ENCODE measurements around the gene FOSL1. TPM values are rescaled to one million over a fixed set of nuclear protein-coding genes. Genes with fewer than 3 reads are reported as not detected.
A peak's percentile ranks its signal among the peaks of the same experiment; 100 is the strongest.

FOSL1 gene
- total RNA-seq (2014; rRNA removed; shearing (Covaris generic)), result 8.9 and 10.2 TPM in 2 replicates
- polyA plus RNA-seq (2015; cell fraction: cytosol; rRNA removed), result 29.1 and 34.9 TPM in 2 replicates
- 4.1 and 14.5 TPM in 2 replicates for polyA plus RNA-seq (2015; cell fraction: nucleus; rRNA removed)

DNA sequence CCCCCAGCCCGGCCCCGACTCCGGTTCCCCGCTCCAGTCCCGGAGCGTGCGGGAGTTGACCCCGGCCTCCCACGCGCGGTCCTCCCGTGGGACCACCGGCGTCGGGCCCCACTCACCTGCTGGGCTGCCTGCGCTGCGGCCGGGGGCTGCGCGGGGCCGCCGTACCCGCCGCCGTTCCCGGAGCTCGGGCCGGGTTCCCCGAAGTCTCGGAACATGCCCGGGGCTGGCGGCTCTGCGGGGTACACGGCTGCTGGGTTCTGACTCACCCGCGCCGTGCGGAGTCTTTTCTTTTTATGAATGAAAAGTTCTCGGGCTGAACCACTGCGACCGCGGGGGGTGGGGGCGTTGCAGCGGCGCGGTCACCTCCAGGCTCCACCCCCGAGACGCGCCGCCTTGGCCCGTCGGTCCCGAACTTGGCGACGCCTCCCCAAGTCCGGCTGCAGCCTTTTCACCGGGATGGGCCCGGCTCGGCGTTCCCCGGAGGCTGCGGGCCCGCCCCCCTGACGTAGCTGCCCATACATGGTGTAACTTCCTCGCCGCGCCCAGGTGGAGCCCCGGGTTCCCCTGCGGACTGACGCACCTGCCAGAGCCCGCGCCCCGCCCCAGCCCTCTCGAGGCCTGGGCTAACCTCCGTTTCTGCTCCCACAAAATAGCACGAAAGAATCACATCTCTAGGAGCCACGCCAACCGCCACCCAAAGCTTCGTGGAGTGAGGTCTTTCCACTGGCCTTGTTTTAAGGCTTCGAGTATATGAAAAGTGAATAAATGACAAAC lies at the start of gene FOSL1:
Gene FOSL1 (minus strand): TSS at position 264 of the 774 bp plus-strand sequence. CDS start 49 bp downstream, at position 215.
- peak; percentile 85 for DNase-seq (ENCODE audit: low read depth, low spot score)
- in situ Hi-C loops (cut with HindIII; ENCODE audit: low pct_unique_long_range_greater_than_20kb, low sequenced_read_pairs), result no loop called here

DNA sequence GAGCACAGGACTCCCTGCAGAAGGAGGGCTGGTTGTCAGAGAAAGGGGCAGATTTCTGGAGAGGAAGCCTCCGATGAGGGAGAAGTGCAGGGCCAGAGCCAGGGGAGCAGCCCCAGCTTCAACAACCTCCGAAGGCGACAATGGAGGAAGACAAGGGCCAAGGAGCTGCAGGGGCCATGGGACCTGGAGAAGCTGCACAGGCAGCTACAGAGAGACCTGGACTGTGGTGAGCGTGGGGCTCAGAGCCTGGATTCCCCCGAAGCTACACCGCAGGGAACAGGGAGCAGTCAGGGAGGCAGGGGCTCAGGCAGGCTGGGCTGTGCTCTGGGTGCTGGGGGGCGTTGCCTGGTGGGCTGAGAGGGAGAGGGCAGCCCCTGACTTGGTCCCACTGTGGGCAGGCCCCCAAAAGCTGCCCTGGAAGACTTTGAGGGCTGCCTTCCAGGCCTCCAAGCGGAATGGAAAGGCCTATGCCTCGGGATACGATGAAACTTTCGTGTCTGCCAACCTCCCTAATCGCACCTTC lies 47.5 kb upstream of the FOSL1 start:
- in situ Hi-C loops (cut with HindIII; ENCODE audit: low pct_unique_long_range_greater_than_20kb, low sequenced_read_pairs), result no loop called here
- no peak for DNase-seq (ENCODE audit: low read depth, low spot score)

DNA sequence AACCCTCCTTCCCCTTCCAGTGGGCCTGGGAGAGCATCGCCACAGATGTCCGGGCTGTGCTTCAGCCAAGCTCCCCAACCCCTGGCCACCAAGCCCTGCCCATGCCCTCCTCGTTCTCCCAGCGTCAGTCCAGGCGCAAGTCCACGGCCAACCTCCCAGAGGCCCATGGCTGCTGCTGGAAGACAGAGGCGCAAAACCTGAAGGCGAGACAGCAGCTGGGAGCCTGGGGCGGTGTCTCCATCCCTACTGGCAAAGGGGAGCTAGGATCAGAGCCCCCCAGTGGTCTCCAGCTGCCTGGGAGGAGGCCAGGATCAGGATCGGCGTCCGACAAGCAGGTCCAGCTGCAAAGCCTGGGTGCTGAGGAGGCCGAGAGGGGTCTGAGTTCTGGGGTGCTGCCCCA lies 46.9 kb upstream of the FOSL1 start:
- in situ Hi-C loops (cut with HindIII; ENCODE audit: low pct_unique_long_range_greater_than_20kb, low sequenced_read_pairs), result no loop called here
- no peak for DNase-seq (ENCODE audit: low read depth, low spot score)

DNA sequence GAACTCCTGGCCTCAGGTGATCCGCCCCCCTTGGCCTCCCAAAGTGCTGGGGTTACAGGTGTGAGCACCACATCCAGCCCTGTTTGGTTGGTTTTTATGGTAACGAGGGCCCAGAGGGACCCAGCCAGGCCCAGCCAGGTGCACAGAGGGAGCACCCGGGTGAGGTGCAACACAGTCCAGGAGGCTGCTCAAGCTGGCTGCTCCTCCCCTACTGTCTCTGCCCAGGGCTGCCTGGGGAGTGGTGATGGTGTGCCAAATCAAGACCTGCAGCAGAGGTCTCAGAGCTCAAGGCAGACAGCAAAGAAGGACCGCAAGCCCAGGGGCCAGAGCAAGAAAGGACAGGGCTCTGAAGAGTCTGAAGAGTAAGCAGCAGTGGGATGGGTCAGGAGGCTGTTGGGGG lies 46.5 kb upstream of the FOSL1 start:
- no peak for DNase-seq (ENCODE audit: low read depth, low spot score)
- in situ Hi-C loops (cut with HindIII; ENCODE audit: low pct_unique_long_range_greater_than_20kb, low sequenced_read_pairs), result no loop called here

DNA sequence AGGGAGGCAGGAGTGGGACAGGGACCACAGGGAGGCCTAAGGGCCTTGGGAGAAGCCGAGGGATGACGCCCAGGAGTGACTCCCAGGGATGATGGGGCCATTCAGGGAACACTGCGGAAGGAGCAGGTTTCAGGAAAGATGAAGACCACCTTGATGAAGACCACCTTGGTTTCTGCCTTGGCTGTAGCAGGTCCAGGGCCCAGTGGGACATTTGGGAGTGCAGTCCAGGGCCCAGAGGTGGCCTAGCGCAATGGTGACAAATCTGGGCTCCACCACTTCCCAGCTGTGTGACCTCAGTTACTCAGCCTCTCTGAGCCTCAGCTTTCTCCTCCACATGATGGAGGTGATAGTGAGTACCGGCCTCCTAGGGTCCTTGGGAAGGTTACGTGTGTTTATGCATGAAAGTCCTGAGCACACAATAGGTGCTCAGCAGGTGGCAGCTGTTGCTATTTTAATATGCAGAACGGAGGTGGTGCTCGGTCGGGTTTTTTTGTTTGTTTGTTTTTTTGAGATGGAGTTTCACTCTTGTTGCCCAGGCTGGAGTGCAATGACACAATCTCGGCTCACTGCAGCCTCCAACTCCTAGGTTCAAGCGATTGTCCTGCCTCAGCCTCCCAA lies 45.9 kb upstream of the FOSL1 start:
- in situ Hi-C loops (cut with HindIII; ENCODE audit: low pct_unique_long_range_greater_than_20kb, low sequenced_read_pairs), result no loop called here
- DNase-seq (ENCODE audit: low read depth, low spot score), result no peak

DNA sequence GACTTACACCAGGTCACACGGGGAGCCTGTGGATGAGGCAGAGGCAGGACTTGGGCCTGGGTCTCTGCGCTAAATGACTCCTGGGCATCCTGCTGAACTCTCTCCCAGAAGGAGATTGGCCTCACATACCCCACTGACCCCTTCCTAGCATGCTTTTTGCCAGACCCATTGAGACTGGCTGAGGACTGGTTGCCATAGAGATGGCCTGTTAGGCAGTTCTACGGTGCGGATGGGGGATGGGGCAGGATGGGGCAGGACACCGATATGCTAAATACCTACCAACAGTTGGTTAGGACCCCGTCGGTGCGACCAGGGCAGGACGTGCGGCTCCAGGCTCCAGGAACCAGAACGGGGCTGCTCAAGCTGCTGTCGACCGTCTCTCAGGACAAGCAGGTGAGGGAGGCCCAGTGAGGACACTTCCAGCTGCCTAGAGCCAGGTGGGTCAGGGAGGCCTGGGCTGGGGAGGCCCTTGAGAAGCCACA lies 45.3 kb upstream of the FOSL1 start, which contains the start of gene TSGA10IP:
Gene TSGA10IP (plus strand): TSS at position 51 of the 482 bp plus-strand sequence. CDS start 196 bp downstream, at position 247.
- no peak for DNase-seq (ENCODE audit: low read depth, low spot score)
- in situ Hi-C loops (cut with HindIII; ENCODE audit: low pct_unique_long_range_greater_than_20kb, low sequenced_read_pairs), result no loop called here

DNA sequence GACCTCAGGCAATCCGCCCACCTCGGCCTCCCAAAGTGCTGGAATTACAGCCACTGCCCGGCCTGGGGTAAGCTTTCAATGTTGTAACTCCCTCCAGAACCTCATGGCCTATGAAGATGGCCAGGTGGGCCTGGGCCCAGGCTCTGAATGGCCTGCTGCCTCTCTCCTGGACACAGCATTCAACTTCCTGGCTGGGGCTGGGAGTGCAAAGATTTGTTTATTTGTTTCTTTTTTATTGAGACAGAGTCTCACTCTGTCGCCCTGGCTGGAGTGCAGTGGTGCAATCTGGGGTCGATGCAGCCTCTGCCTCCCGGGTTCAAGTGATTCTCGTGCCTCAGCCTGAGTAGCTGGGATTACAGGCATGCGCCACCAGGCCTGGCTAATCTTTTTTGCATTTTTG lies 44.6 kb upstream of the FOSL1 start:
- no peak for DNase-seq (ENCODE audit: low read depth, low spot score)
- in situ Hi-C loops (cut with HindIII; ENCODE audit: low pct_unique_long_range_greater_than_20kb, low sequenced_read_pairs), result no loop called here

DNA sequence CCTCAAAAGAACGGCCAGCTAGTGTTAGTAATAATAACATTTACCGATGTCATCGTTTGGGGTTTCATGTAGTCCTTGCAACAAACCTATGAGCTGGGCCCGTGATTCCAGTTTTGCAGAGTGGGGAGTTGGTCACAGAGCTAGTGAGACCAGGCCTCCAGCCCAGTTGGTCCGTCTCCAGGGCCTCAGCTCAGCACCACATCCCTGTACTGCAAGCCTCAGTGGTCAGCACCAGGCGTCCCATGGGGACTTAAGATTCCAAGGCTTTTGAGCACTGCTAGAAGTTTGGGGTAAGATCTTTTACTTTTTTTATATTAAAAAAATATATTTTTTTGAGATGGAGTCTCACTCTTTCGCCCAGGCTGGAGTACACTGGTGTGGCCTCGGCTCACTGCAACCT lies 44.0 kb upstream of the FOSL1 start:
- no peak for DNase-seq (ENCODE audit: low read depth, low spot score)
- in situ Hi-C loops (cut with HindIII; ENCODE audit: low pct_unique_long_range_greater_than_20kb, low sequenced_read_pairs), result no loop called here

DNA sequence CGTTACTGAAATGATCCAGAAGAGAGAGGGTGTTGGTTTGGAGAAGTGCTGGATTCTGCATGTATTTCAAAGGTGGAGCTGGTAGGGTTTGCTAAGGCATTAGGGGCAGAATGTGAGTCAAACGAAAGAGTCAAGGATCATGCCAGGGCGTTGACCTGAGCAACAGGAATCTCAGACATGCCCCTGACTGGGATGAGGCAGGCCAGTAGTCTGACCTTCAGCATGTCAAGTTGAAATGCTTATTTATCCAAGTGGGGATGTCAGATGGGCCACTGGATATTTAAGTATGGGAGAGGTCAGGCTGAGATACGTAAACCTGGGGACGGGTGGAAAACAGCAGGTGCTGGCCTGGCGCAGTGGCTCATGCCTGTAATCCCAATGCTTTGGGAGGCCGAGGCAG lies 42.3 kb upstream of the FOSL1 start:
- no peak for DNase-seq (ENCODE audit: low read depth, low spot score)
- in situ Hi-C loops (cut with HindIII; ENCODE audit: low pct_unique_long_range_greater_than_20kb, low sequenced_read_pairs), result no loop called here

DNA sequence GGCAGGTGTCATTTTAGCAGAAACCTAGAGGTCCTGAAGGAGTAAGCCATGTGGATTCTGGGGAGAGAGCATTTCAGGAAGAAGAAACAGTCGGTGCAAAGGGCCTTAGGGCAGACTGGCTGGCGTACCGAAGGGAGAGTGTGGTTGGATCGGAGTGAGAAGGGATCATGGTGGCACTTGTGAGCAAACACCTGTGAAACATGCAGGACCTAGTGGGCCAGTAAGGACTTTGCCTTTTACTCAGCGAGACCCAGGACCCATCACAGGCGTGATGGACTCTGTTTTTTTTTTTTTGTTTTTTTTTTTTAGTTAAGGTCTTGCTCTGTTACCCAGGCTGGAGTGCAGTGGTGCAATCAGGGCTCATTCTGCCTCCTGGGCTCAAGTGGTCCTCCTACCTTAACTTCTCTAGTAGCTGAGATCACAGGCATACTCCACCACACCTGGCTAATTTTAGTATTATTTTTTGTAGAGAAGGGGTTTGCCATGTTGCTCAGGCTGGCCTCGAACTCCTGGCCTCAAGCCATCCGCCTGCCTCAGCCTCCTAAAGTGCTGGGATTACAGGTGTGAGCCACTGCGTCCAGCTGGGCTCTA lies 41.6 kb upstream of the FOSL1 start:
- in situ Hi-C loops (cut with HindIII; ENCODE audit: low pct_unique_long_range_greater_than_20kb, low sequenced_read_pairs), result no loop called here
- no peak for DNase-seq (ENCODE audit: low read depth, low spot score)

DNA sequence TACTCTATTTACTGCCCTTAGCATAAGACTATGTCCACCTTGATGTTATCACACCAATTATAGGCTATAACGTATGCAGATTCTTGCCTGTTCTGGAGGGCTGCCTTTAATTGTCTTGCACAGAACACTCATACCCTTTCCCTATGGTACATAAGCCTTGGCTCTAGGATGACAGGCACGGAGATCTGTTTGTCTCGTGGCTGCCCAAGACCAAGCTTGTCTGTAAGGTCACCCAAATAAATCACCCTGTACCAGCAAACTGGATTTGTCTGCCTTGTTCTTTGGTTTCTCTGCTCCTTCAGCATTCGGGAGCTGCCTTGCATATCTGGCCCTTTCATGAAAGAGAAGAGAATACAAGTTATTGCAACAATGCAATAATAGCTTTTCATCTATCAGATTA lies 37.6 kb upstream of the FOSL1 start:
- in situ Hi-C loops (cut with HindIII; ENCODE audit: low pct_unique_long_range_greater_than_20kb, low sequenced_read_pairs), result no loop called here
- DNase-seq (ENCODE audit: low read depth, low spot score), result no peak

DNA sequence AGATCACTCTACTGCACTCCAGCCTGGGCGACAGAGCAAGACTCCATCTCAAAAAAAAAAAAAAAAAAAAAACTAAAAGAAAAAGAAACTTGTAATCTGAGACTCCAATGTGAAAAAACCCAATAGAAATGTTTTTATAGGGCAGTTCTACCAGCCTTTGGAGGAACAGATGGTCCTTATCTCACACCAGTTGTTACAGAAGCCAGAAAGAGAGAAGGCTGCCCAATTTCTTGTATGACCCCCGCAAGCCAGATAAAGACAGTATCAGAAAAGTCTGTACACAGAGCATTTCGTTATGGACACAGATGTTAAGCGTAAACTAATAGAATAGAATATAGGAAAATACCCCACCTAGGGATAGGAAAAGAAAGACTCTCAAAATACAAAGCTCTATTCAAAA lies 33.8 kb upstream of the FOSL1 start:
- DNase-seq (ENCODE audit: low read depth, low spot score), result no peak
- in situ Hi-C loops (cut with HindIII; ENCODE audit: low pct_unique_long_range_greater_than_20kb, low sequenced_read_pairs), result no loop called here

DNA sequence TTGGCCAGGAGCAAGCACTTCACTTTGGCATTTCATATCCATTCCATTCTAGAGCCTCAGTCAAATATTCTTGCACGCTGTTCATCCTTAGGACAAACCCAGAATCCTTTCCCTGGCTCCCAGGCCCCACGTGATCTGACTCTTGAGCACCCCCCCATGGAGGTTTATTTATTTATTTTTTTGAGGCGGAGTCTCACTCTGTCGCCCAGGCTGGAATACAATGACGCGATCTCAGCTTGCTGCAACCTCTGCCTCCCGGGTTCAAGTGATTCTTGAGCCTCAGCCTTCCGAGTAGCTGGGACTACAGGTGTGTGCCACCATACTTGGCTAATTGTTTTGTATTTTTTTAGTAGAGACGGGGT lies 32.4 kb upstream of the FOSL1 start:
- DNase-seq (ENCODE audit: low read depth, low spot score), result peak; percentile 32
- in situ Hi-C loops (cut with HindIII; ENCODE audit: low pct_unique_long_range_greater_than_20kb, low sequenced_read_pairs), result no loop called here

DNA sequence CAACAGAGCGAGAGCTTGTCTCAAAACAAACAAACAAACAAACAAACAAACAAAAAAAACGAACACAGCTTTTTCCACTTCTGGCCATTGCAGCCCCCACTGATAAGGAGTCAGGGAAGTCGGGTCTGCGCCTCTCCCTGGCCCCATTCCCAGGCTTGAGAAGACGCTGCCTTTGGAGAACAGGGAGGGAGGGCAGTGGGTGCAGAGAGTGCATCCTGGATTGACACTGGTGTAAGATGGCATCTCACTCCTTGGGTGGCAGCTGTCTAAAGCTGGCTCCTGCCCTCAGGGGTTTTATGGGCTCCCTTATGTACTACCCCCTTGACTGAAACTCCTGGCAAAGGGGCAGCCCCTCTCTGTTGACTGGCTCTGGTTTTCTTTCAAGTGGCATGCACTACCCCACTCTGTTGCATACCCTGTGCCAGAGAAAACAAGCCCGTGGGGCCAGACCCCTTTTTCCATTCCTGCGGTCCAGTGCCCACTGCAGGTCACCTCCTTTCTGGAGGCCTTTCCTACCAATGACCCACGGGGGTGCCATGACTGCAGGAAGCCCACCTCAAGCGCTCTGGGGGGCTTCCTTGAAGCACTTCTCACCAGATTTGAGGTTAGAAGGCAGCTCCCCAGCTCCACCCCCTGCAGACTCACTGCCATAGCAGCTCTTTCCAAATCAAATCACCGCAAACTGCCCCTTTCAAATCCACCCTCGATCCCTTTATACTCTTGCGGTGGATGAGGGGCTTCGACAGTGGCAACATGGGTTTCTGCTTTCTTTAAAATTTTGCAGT lies 31.8 kb upstream of the FOSL1 start:
- in situ Hi-C loops (cut with HindIII; ENCODE audit: low pct_unique_long_range_greater_than_20kb, low sequenced_read_pairs), result no loop called here
- DNase-seq (ENCODE audit: low read depth, low spot score), result no peak

DNA sequence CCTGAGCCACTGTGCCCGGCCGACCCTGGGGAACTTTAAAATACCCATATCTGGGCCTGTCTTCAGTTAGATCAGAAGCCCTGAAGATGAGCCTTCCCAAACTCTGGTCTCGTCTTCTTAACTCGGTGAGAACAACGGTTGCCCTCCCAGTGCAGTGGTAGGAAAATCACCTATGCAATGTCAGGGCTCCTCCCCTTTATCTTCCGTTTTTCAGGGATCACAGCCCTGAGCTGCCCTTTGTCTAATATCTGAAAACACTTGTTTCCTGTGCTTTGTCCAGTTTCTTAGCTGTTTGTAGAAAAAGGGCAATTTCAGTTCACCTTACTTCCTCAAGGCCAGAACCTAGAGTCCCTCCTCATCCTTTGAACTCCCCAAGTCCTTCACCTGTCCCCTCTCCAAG lies 28.5 kb upstream of the FOSL1 start:
- DNase-seq (ENCODE audit: low read depth, low spot score), result no peak
- in situ Hi-C loops (cut with HindIII; ENCODE audit: low pct_unique_long_range_greater_than_20kb, low sequenced_read_pairs), result no loop called here

DNA sequence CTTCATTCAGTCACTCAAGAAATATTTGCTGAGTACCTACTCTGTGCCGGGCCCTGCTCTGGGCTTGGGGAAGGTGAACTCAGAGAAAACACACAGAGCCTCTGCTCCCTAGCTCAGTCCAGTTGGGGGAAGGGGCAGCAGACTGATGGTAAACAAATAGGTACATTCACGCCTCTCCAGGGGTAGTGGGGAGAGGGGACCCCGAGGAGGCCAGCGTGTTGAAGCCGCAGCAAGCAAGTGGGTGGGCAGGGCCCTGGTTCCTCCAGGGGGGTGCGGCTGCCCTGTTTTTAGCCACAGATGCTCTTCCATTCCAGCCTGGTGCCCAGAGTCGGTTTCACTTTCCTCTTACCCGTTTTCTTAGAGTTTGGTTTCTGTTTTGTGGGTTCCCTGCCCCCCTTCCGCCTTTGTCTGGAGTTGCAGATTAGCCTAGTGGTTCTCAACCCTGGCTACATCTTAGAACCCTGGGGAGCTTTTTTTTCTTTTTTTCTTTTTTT lies 27.8 kb upstream of the FOSL1 start:
- no peak for DNase-seq (ENCODE audit: low read depth, low spot score)
- in situ Hi-C loops (cut with HindIII; ENCODE audit: low pct_unique_long_range_greater_than_20kb, low sequenced_read_pairs), result no loop called here

DNA sequence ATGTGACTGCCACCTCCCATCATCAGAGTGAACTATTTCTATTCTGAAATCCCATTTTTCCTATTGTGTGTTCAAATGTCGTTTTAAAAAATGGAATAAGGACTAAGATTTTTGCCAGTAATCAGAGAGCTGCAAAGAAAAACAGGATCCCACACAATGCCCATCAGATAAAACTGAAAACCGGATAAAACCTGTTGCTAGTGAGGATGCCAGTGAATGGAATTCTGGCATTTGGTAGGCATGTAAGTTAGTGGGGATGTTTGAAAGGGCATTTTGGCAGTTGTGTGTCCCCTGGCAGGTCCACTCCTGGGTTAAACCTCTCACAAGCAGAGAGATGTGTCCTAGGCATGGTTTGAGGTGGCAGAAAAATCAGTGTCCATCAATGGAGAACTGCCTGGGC lies 25.2 kb upstream of the FOSL1 start:
- in situ Hi-C loops (cut with HindIII; ENCODE audit: low pct_unique_long_range_greater_than_20kb, low sequenced_read_pairs), result no loop called here
- no peak for DNase-seq (ENCODE audit: low read depth, low spot score)
